GM12874 (cell line): ENCODE results near the gene TIAM2.

Experiments
- TF ChIP-seq, protein P1 (sequence below): IDR thresholded peaks from 2 replicates; pipeline ENCODE4 v1.5.1; 2011; ENCODE audit warnings: low read depth, mild to moderate bottlenecking, control low read depth, low read length, moderate library complexity; ENCODE audit not compliant: insufficient read depth

Gene TIAM2

DNA sequence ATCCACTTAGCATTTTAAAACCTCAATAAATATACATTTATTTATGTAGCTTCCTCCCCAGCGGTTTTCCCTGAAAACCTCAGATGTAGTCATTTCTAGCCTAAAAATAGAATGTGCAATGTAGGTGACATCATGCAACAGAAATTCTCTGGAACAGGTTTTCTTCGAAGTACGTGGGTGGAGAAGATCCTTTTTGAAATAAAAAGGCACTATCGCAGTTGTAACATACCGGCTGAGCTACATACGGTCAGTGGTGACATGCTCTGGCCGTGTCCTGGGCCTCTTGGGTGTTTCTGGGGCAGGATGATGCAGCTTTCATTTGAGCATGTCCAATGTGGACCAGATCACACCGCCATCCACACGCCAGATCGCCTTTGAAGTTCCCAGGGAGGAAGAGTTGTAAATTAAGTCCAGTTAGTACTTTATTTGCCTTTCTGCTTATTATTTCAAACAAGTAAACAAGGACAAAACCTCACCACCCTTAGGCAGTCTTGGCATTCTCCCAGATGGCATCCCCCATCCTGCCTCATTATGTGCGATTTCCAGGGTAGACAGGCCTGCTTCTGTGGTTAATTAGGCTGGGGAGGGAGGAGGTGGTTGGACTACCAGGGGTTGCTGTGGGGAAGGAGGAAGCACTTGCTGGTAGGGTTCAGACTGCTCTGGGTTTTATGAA, 159.2 kb downstream of the TIAM2 start:
- TF ChIP-seq, protein P1, sequence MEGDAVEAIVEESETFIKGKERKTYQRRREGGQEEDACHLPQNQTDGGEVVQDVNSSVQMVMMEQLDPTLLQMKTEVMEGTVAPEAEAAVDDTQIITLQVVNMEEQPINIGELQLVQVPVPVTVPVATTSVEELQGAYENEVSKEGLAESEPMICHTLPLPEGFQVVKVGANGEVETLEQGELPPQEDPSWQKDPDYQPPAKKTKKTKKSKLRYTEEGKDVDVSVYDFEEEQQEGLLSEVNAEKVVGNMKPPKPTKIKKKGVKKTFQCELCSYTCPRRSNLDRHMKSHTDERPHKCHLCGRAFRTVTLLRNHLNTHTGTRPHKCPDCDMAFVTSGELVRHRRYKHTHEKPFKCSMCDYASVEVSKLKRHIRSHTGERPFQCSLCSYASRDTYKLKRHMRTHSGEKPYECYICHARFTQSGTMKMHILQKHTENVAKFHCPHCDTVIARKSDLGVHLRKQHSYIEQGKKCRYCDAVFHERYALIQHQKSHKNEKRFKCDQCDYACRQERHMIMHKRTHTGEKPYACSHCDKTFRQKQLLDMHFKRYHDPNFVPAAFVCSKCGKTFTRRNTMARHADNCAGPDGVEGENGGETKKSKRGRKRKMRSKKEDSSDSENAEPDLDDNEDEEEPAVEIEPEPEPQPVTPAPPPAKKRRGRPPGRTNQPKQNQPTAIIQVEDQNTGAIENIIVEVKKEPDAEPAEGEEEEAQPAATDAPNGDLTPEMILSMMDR: no peak

DNA sequence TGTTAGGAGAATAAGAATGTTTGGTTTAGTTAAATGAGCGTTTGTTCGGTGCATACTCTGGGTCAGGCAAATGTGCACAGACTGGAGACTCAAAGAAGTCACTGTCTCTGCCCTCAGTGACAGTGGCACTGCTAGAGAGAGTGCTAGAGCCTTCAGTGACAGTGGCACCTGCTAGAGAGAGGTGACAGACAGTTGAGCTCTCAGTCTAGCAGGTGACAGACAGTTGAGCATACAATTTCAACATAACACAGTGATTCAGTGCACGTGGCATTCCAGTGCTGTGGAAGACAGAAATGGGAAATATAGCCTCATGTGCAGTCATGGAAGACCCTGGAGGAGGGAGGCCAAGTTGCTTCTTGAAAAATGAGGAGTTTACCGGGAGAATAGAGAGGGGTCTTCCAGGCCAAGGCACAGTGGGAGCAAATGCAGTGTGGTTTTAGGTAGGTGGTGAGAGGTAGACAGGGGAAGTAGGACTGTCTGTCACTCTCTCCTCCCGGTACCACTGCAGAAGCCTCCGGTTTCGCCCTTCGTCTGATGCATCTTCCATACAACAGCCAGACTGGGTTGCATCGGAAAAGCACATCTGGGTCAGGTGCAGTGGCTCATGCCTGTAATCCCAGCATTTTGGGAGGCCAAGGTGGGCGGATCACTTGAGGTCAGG, 160.8 kb downstream of the TIAM2 start:
- TF ChIP-seq, protein P1: no peak

DNA sequence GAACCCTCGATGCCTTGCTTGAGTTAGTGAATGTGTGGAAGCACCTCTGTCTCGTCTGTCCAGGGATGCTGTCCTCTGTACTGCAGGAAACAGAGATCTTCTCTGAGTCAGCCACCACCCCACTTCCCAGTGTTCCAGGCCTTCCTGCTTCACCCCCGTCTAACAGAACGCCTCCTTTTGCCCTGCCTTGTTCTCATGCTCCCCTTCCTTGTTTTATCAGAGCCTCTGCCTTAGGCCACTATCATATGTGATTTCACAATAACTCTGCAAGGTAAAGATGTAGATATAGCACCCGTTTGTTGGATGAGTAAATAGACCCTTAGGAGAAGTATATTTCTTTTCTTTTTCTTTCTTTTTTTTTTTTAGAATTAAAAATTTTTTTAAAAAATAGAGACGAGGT, 162.0 kb downstream of the TIAM2 start:
- TF ChIP-seq, protein P1: no peak

DNA sequence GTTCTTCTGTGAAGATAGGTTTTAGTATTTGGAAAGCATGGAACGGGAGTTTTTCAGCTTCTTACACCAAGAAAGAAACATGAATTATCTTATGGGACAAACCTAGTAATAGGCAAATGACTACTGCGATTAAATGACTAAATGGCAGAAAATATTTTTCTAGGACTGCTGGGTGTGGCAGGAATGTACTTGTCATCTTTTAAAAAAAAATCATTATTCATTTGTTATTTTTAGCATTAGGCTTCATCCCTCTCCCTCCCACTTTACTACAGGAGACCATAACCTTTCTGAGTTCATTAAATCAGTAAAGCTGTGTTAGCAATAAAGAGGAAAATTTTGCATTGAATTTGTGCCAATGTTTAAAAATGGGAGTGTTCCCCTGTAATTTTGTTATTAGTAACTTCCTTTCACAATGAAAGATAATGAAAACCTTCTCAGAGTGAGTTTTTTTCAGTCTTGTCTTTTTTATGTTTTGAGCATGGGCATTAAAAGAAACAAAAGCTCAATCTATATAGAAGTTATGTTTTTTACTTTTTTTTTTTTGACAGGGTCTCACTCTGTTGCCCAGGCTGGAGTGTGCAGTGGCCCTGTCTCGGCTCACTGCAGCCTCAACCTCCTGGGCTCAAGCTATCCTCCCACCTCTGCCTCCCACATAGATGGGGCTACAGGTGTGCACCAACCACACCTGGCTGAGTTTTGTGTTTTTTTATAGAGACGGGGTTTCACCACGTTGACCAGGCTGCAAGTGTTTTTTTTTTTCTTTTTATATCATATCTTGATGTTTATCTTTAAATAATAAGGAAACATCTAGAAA, 163.1 kb downstream of the TIAM2 start:
- TF ChIP-seq, protein P1: no peak

DNA sequence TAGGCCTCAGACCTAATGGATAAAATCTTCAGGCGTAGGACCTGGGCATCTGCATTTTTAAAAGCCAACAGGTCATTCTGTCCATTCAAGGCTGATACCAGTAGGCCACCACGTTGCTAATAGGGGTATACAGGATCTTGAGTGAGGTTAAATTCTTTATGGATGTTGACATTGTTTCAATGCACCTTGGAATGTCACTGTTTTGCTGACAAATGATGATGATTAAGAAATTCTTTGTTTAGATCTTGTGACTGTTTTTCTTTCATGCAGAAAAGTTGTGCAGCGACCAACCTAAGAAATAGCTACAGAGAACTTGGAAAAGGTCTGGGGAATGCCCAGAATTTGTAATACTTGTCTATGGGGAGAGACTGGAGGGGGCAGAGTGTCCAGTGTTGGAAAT, 167.6 kb downstream of the TIAM2 start:
- TF ChIP-seq, protein P1: no peak

DNA sequence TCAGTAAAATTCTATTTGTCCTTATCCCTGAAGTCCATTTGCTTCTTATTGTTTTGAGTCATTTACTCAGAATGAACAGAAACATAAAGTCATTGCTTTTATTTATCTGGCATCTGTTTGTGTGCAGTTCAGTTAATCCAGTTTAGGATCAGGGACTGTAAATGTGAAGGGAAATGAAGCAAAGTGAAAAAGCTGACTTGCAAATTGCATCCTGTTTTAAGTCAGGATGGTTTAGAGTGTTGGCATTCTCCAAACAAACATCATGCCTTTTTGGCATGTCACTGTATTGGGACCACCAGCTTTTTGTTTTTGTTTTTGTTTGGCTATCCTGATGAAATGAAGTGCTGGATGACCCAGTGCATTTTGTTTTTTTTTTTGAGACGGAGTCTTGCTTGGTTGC, 168.5 kb downstream of the TIAM2 start:
- TF ChIP-seq, protein P1: no peak

DNA sequence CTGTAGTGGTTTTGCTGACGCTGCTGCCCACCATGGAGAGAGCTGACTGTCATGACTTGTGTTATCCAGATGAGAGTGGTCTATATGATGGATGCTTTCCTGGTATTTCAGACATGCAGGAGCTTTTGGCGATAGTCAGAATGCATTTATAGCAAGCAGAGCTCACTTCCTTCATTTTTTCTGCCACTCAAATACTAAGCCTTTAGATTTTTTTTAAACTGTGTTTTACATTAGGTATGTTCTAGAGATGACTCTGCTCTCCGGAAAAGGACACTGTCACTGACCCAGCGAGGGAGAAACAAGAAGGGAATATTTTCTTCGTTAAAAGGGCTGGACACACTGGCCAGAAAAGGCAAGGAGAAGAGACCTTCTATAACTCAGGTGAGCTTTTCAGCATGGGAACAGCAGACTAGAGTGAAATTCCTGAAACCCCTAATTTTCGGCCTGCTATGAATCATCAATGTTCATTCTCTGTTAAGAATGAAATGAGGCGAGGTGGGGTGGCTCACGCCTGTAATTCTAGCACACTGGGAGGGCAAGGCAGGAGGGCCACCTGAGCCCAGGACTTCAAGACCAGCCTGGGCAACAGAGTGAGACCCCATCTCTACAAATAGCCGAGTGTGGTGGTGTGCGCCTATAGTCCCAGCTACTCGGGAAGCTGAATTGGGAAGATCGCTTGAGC, 170.1 kb downstream of the TIAM2 start:
- TF ChIP-seq, protein P1: no peak
